Hepatocyte (in vitro differentiated cells): ENCODE results near the gene PKNOX2.

Source experiments
- CTCF ChIP-seq: fragments of 200-600 bp; sonication (generic); IDR thresholded peaks from 2 replicates; pipeline ENCODE4 v1.5.1; 2016; ENCODE audit warnings: antibody characterized with exemption, mild to moderate bottlenecking; ENCODE audit not compliant: poor library complexity
- EZH2phosphoT487 ChIP-seq: fragments of 200-600 bp; sonication (generic); IDR thresholded peaks from one replicate; pipeline ENCODE4 v1.6.1; 2018; ENCODE audit warnings: antibody characterized with exemption, mild to moderate bottlenecking, low read depth, moderate library complexity; ENCODE audit not compliant: unreplicated experiment, severe bottlenecking

GRCh38 chr11:125148743-125149142 is 15.8 kb upstream of the PKNOX2 start:
- TF ChIP-seq CTCF (no peak), EZH2phosphoT487 (no peak)
